ENCODE results near the gene MED16.
"Not testable (repeated sequence)": the region's sequence is repeated elsewhere in the genome, so short reads cannot be mapped to it uniquely, and the experiment has no call there.

Gene MED16

GRCh38 chr19:881385-882071 is 11.5 kb downstream of the MED16 start:
- no peaks in the 10 kb centered on the region for H3K9me3 Mint-ChIP-seq
- no peak overlapping the region for H3K4me3 Mint-ChIP-seq
- DNase-seq (ENCODE audit: low spot score in 2 of 2) (no peak), ATAC-seq (ENCODE audit: low read depth) (no peak)
- no peaks in the 10 kb centered on the region for H3K27me3 Mint-ChIP-seq
- peaks cover 8% of the 10 kb centered on the region for H3K36me3 Mint-ChIP-seq
- peaks cover 5% of the 10 kb centered on the region for H3K4me1 Mint-ChIP-seq
- no peak overlapping the region for H3K27ac Mint-ChIP-seq

GRCh38 chr19:879711-880438 is 13.1 kb downstream of the MED16 start:
- ATAC-seq (ENCODE audit: low read depth), result no peak
- peak overlapping the region; percentile 75 for H3K27ac Mint-ChIP-seq
- H3K4me3 Mint-ChIP-seq, result no peak overlapping the region
- no peaks in the 10 kb centered on the region for H3K9me3 Mint-ChIP-seq
- H3K4me1 Mint-ChIP-seq, result peaks cover 9% of the 10 kb centered on the region
- H3K27me3 Mint-ChIP-seq, result no peaks in the 10 kb centered on the region
- H3K36me3 Mint-ChIP-seq, result peaks cover 8% of the 10 kb centered on the region
- DNase-seq (ENCODE audit: low spot score in 2 of 2), result no peak

DNA sequence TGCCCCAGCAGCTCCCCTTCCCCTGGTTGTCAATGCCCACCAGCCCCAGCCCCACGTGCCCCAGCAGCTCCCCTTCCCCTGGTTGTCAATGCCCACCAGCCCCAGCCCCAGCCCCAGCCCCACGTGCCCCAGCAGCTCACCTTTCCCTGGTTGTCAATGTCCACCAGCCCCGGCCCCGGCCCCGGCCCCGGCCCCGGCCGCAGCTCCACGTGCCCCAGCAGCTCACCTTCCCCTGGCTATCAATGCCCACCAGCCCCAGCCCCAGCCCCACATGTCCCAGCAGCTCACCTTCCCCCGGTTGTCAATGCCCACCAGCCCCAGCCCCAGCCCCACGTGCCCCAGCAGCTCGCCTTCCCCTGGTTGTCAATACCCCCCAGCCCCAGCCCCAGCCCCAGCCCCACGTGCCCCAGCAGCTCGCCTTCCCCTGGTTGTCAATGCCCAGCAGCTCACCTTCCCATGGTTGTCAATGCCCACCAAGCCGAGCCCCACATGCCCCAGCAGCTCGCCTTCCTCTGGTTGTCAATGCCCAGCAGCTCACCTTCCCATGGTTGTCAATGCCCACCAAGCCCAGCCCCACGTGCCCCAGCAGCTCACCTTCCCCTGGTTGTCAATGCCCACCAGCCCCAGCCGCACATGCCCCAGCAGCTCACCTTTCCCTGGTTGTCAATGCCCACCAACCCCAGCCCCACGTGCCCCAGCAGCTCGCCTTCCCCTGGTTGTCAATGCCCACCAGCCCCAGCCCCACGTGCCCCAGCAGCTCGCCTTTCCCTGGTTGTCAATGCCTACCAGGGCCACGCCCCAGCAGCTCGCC is 14.0 kb downstream of the MED16 start:
- not testable (repeated sequence) for DNase-seq (ENCODE audit: low spot score in 2 of 2); H3K27me3 Mint-ChIP-seq; ATAC-seq (ENCODE audit: low read depth); H3K4me3 Mint-ChIP-seq; H3K9me3 Mint-ChIP-seq; H3K4me1 Mint-ChIP-seq; H3K36me3 Mint-ChIP-seq
- H3K27ac Mint-ChIP-seq, result peak overlapping the region; percentile 75

DNA sequence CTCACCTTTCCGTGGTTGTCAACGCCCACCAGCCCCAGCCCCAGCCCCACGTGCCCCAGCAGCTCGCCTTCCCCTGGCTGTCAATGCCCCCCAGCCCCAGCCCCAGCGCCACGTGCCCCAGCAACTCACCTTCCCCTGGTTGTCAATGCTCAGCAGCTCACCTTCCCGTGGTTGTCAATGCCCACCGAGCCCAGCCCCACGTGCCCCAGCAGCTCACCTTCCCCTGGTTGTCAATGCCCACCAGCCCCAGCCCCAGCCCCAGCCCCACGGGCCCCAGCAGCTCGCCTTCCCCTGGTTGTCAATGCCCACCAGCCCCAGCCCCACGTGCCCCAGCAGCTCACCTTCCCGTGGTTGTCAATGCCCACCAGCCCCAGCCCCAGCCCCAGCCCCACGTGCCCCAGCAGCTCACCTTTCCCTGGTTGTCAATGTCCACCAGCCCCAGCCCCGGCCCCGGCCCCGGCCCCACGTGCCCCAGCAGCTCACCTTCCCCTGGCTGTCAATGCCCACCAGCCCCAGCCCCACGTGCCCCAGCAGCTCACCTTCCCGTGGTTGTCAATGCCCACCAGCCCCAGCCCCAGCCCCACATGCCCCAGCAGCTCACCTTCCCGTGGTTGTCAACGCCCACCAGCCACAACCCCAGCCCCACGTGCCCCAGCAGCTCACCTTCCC is 14.9 kb downstream of the MED16 start:
- H3K27me3 Mint-ChIP-seq; H3K36me3 Mint-ChIP-seq; H3K27ac Mint-ChIP-seq; H3K9me3 Mint-ChIP-seq; H3K4me1 Mint-ChIP-seq; DNase-seq (ENCODE audit: low spot score in 2 of 2); ATAC-seq (ENCODE audit: low read depth); H3K4me3 Mint-ChIP-seq: not testable (repeated sequence)

GRCh38 chr19:876780-877314 is 16.1 kb downstream of the MED16 start:
- Mint-ChIP-seq H3K36me3 (peaks cover 8% of the 10 kb centered on the region), H3K9me3 (no peaks in the 10 kb centered on the region), H3K4me3 (no peak overlapping the region), H3K27ac (no peak overlapping the region), H3K4me1 (peaks cover 17% of the 10 kb centered on the region), H3K27me3 (no peaks in the 10 kb centered on the region)
- DNase-seq (ENCODE audit: low spot score in 2 of 2) (no peak), ATAC-seq (ENCODE audit: low read depth) (no peak)

DNA sequence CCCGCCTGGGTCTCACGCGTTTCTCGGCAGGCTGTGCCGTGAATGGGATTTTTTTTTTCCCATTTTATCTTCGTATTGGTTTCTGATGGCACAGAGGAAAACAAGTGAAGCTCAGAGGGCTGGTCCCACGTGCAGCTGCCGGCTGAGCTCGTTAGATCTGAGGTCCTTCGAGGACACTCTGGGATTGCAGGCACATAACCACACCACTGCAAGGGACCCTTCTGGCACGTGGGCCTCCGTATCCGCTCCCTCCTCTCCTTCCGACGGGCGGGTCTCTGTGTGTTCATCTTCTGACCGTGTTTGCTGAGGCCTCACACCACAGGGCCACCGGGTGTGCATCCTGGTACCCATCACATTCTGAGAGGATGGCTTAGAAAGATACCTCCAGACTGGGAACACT is 16.9 kb downstream of the MED16 start:
- no peak for ATAC-seq (ENCODE audit: low read depth)
- H3K27ac Mint-ChIP-seq, result no peak overlapping the region

GRCh38 chr19:875265-875879 is 17.6 kb downstream of the MED16 start:
- no peaks in the 10 kb centered on the region for H3K9me3 Mint-ChIP-seq
- no peak for DNase-seq (ENCODE audit: low spot score in 2 of 2)
- peaks cover 20% of the 10 kb centered on the region for H3K4me1 Mint-ChIP-seq
- no peak overlapping the region for H3K4me3 Mint-ChIP-seq
- no peak for ATAC-seq (ENCODE audit: low read depth)
- H3K27me3 Mint-ChIP-seq, result no peaks in the 10 kb centered on the region
- no peak overlapping the region for H3K27ac Mint-ChIP-seq
- peaks cover 12% of the 10 kb centered on the region for H3K36me3 Mint-ChIP-seq

More for the DNA sequence above, 16.9 kb downstream of the MED16 start:
- H3K27me3 Mint-ChIP-seq, result no peaks in the 10 kb centered on the region
- no peak for DNase-seq (ENCODE audit: low spot score in 2 of 2)
- H3K4me1 Mint-ChIP-seq, result peaks cover 19% of the 10 kb centered on the region
- peaks cover 10% of the 10 kb centered on the region for H3K36me3 Mint-ChIP-seq
- no peaks in the 10 kb centered on the region for H3K9me3 Mint-ChIP-seq
- H3K4me3 Mint-ChIP-seq, result no peak overlapping the region

GRCh38 chr19:873561-874041 is 19.4 kb downstream of the MED16 start:
- peaks cover 17% of the 10 kb centered on the region for H3K4me1 Mint-ChIP-seq
- DNase-seq (ENCODE audit: low spot score in 2 of 2) (no peak), ATAC-seq (ENCODE audit: low read depth) (no peak)
- no peak overlapping the region for H3K4me3 Mint-ChIP-seq
- H3K27me3 Mint-ChIP-seq, result no peaks in the 10 kb centered on the region
- H3K27ac Mint-ChIP-seq, result no peak overlapping the region
- peaks cover 9% of the 10 kb centered on the region for H3K36me3 Mint-ChIP-seq
- H3K9me3 Mint-ChIP-seq, result no peaks in the 10 kb centered on the region

GRCh38 chr19:873084-873483 is 19.9 kb downstream of the MED16 start:
- DNase-seq (ENCODE audit: low spot score in 2 of 2) (peak; percentile 47 to 79), ATAC-seq (ENCODE audit: low read depth) (peak; percentile 81)
- Mint-ChIP-seq H3K4me3 (peak overlapping the region; percentile 78), H3K27me3 (no peaks in the 10 kb centered on the region), H3K4me1 (peaks cover 17% of the 10 kb centered on the region), H3K36me3 (peaks cover 11% of the 10 kb centered on the region), H3K9me3 (no peaks in the 10 kb centered on the region), H3K27ac (peak overlapping the region; percentile 90)

DNA sequence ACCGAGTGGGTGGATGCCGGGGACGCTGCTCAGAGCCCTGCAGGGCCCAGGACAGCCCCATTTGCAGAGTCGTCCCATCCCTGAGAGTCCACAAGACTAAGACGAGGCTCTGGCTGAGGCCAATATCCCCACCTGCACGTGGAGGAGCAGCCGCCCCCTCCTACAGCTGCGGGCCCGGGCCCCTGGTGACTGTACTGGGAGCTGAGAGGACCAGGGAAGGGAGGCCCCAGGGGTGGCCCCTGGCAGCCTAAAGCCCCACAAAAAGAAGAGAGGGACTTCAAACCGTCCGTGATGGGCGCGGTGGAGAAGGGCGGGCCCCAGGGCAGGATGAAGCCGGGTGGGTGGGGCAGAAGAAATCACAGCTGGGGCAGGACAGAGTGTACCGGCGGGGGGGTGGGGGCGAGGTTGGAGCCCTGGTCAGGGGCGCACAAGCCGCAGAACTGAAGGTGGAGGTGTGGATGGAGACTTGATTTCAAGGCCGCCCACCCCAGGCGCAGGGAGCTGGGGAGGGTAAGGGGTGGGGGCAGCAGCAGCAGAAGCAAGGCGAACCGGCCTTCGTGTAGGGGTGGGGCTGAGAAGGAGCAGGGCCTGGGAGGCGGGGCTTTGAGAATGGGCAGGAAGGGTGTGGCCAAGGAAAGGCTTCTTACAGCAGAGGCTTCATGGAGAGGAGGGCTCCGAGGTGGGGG is 20.6 kb downstream of the MED16 start:
- peak overlapping the region; percentile 90 for H3K27ac Mint-ChIP-seq
- ATAC-seq (ENCODE audit: low read depth) (peak; percentile 79), DNase-seq (ENCODE audit: low spot score in 2 of 2) (peak; percentile 83 to 87)
- H3K9me3 Mint-ChIP-seq, result no peaks in the 10 kb centered on the region
- no peaks in the 10 kb centered on the region for H3K27me3 Mint-ChIP-seq
- H3K4me1 Mint-ChIP-seq, result peaks cover 17% of the 10 kb centered on the region
- H3K36me3 Mint-ChIP-seq, result peaks cover 14% of the 10 kb centered on the region
- H3K4me3 Mint-ChIP-seq, result peak overlapping the region; percentile 88

DNA sequence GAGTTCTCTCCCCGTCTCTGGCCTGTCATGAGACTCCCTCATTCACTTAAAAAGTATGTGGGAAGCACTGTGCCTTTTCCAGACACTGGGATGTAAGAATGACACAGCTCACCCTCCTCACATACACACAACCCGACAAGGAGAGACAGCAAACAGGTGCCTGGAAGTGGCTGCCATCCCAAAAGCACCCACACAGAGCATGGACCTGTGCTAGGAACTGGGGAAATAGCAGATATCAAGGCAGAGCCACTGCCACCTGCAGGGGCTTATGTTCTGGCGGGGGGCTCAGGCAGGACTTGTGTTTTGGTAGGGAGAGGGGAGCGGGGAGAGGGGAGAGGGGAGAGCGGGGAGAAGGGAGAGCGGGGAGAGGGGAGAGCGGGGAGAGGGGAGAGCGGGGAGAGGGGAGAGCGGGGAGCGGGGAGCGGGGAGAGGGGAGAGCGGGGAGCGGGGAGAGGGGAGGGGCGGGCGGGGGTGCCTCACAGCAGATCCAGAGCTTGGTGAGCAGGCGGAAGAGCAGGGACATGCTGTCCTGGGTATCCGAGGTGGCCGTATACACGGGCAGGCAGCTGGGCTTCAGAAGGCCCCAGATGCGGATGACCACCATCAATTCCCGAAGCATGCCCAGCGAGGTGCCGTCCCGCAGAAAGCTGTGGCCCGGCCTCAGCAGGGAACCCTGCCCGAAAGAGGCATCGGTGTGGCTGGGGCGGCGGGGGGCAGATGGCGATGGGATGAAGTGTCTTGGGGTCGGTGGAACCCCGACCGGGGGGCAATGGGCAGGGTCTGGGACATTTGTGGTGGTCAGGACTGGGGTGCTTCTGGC is 21.3 kb downstream of the MED16 start:
- DNase-seq (ENCODE audit: low spot score in 2 of 2) (no peak), ATAC-seq (ENCODE audit: low read depth) (no peak)
- Mint-ChIP-seq H3K4me3 (peak overlapping the region; percentile 88), H3K9me3 (no peaks in the 10 kb centered on the region), H3K27me3 (no peaks in the 10 kb centered on the region), H3K4me1 (peaks cover 17% of the 10 kb centered on the region), H3K27ac (peak overlapping the region; percentile 90), H3K36me3 (peaks cover 16% of the 10 kb centered on the region)

DNA sequence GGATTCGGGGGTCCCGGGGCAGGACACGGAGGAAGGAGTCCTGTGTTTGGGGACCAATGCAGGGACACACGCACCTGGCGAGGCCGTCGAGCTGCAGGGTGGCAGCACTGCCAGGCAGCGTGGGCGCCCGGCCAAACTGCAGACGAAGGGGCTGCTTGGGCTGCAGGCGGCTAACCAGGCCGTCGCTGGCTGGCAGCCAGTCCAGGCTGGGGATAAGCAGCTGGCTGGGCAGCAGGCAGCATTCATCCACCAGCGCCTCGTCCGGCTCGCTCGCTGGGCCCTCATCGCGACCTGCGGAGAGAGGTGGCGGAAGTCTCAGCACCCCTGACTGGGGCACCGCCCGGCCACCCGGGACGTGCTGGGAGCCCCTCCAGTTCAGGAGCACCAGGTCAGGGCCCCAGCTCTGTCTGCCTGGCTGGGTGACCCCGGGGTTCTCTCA is 22.0 kb downstream of the MED16 start:
- Mint-ChIP-seq H3K4me1 (peaks cover 15% of the 10 kb centered on the region), H3K27ac (peak overlapping the region; percentile 90)

More for the DNA sequence above, 22.0 kb downstream of the MED16 start:
- DNase-seq (ENCODE audit: low spot score in 2 of 2) (no peak), ATAC-seq (ENCODE audit: low read depth) (no peak)
- H3K36me3 Mint-ChIP-seq, result peaks cover 16% of the 10 kb centered on the region
- H3K9me3 Mint-ChIP-seq, result no peaks in the 10 kb centered on the region
- no peak overlapping the region for H3K4me3 Mint-ChIP-seq
- no peaks in the 10 kb centered on the region for H3K27me3 Mint-ChIP-seq

All from memory B cell (primary cell).